ENCODE measurements around the gene INSR.

- TF ChIP-seq POLR2A (IDR thresholded peaks at IDR 0.05), result no peak
- TF ChIP-seq CTCF (IDR thresholded peaks at IDR 0.05), result peak; percentile 29 to 64 (median 54)
Observed at GRCh38 chr19:7294558-7295212, 471 bp upstream of the INSR start.
